Measurements from ENCODE around the gene JSRP1.

DNA sequence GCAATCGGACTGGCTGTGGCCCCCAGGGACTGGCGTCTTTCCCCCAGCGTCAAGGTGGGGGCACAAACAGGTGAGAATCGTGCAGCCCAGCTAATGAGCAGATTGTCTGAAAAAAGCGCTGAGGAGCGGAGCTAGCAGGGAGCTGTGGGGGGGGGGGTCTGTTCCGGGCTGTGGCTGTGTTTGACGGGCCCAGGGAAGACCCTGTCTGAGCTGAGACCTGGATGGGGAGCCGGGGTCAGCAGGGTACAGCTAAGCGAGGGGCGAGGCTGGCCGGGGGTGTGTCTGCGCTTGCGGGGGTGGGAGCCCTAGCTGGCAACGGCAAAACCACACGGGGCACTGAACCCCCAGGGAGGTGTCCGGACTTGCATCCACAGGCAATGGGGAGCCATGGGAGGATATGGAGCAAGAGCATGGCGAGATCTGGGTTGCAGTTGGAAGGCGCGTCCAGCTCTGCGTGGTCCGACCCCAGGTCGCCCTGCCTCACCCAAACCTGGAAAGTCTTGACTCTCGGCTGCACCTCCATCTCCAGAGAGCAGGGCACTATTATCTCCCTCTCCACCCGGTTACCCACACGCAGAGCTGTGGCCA is 47.1 kb upstream of the JSRP1 start:
- no peak for TF ChIP-seq POLR2A (IDR thresholded peaks at IDR 0.05)
- no peak for TF ChIP-seq CTCF (IDR thresholded peaks at IDR 0.05)
- TF ChIP-seq EP300 (IDR thresholded peaks at IDR 0.05) = no peak
